HEK293T (cell line): ENCODE results near the gene MYL10.

Source experiments
- ARNT ChIP-seq: fragments of 450-650 bp; IDR thresholded peaks from 2 replicates; pipeline ENCODE4 v1.6.1; 2017; ENCODE audit warnings: mild to moderate bottlenecking
- BHLHE40 ChIP-seq: fragments of 450-650 bp; IDR thresholded peaks from 2 replicates; pipeline ENCODE4 v1.6.1; 2016; ENCODE audit warnings: mild to moderate bottlenecking, moderate library complexity, borderline replicate concordance
- ELF4 ChIP-seq: fragments of 450-650 bp; IDR thresholded peaks from 2 replicates; pipeline ENCODE4 v1.6.1; 2017; ENCODE audit warnings: antibody characterized with exemption
- FOXA1 ChIP-seq: fragments of 450-650 bp; IDR thresholded peaks from 2 replicates; pipeline ENCODE4 v1.6.1; 2016; ENCODE audit warnings: mild to moderate bottlenecking
- FOXK2 ChIP-seq: fragments of 450-650 bp; IDR thresholded peaks from 2 replicates; pipeline ENCODE4 v1.6.1; 2016; ENCODE audit warnings: mild to moderate bottlenecking
- FOXM1 ChIP-seq: fragments of 450-650 bp; IDR thresholded peaks from 2 replicates; pipeline ENCODE4 v1.6.1; 2017; ENCODE audit warnings: mild to moderate bottlenecking, borderline replicate concordance
- HDGF ChIP-seq: fragments of 450-650 bp; IDR thresholded peaks from 2 replicates; pipeline ENCODE4 v1.6.1; 2017; ENCODE audit warnings: antibody characterized with exemption, borderline replicate concordance
- LEF1 ChIP-seq: fragments of 450-650 bp; IDR thresholded peaks from 2 replicates; pipeline ENCODE4 v1.6.1; 2017; ENCODE audit warnings: mild to moderate bottlenecking, borderline replicate concordance
- NFRKB ChIP-seq: fragments of 450-650 bp; IDR thresholded peaks from 2 replicates; pipeline ENCODE4 v1.6.1; 2016; ENCODE audit warnings: mild to moderate bottlenecking, moderate library complexity
- PKNOX1 ChIP-seq: fragments of 450-650 bp; IDR thresholded peaks from 2 replicates; pipeline ENCODE4 v1.6.1; 2016
- SP1 ChIP-seq: fragments of 450-650 bp; IDR thresholded peaks from 2 replicates; pipeline ENCODE4 v1.6.1; 2017
- SUZ12 ChIP-seq: fragments of 450-650 bp; IDR thresholded peaks from 2 replicates; pipeline ENCODE4 v1.6.1; 2016; ENCODE audit warnings: mild to moderate bottlenecking
- ZNF384 ChIP-seq: fragments of 450-650 bp; IDR thresholded peaks from 2 replicates; pipeline ENCODE4 v1.6.1; 2016

- TF ChIP-seq LEF1, result no peak
- TF ChIP-seq ARNT, result no peak
- no peak for TF ChIP-seq FOXK2
- no peak for TF ChIP-seq FOXM1
- no peak for TF ChIP-seq SP1
- no peak for TF ChIP-seq HDGF
- no peak for TF ChIP-seq ELF4
- TF ChIP-seq ZNF384, result no peak
- no peak for TF ChIP-seq SUZ12
- TF ChIP-seq NFRKB, result no peak
- no peak for TF ChIP-seq FOXA1
- no peak for TF ChIP-seq BHLHE40
- TF ChIP-seq PKNOX1, result no peak
Observed at GRCh38 chr7:101590663-101591435, 38.2 kb downstream of the MYL10 start.
